Right lobe of liver (tissue), 6 donors: ENCODE data around the gene SH3GL1. TPM values are rescaled to one million over a fixed set of nuclear protein-coding genes. Genes with fewer than 3 reads are reported as not detected.

Experiments
- ATAC-seq, 4 donors: fragments of 200-7000 bp; cut with Tn5 transposase; one replicate each; pipeline ENCODE4 v1.9.1; 2020; ENCODE audit warnings: mild to moderate bottlenecking in 4 of 4, moderate library complexity in 4 of 4
- DNase-seq, 3 donors: peaks; one replicate each; pipeline ENCODE4 v3.0.0-alpha.2; 2020
- H3K27ac ChIP-seq, 3 donors: fragments of 200-600 bp; one replicate each; pipeline ENCODE4 v1.8.0; 2022
- H3K27me3 ChIP-seq, 2 donors: fragments of 200-600 bp; one replicate each; pipeline ENCODE4 v1.8.0; 2022
- H3K36me3 ChIP-seq, 4 donors: fragments of 200-600 bp; sonication (generic) in 1 of 4; one replicate each; pipeline versions ENCODE4 v1.5.1 to v1.8.0; 2017 to 2022; ENCODE audit warnings: control low read depth in 1 of 4
- H3K4me1 ChIP-seq, 4 donors: fragments of 200-600 bp; sonication (generic) in 1 of 4; one replicate each; pipeline versions ENCODE4 v1.5.1 to v1.8.0; 2017 to 2022; ENCODE audit warnings: control low read depth in 1 of 4
- H3K4me3 ChIP-seq, 3 donors: fragments of 200-600 bp; one replicate each; pipeline ENCODE4 v1.8.0; 2022
- H3K9me3 ChIP-seq, 4 donors: fragments of 200-600 bp; sonication (generic) in 1 of 4; one replicate each; pipeline versions ENCODE4 v1.5.1 to v1.8.0; 2017 to 2022; ENCODE audit warnings: control low read depth in 1 of 4
- CTCF ChIP-seq, 4 donors: fragments of 200-600 bp in 3 of 4; fragments of 450-650 bp in 1 of 4; IDR thresholded peaks; one replicate each; pipeline versions ENCODE4 v1.5.1 to v1.8.0; 2016 to 2022; ENCODE audit warnings: antibody characterized with exemption in 4 of 4, mild to moderate bottlenecking in 2 of 4
- POLR2A ChIP-seq: fragments of 450-650 bp; IDR thresholded peaks from one replicate; pipeline ENCODE4 v1.6.1; 2017; ENCODE audit warnings: antibody characterized with exemption, mild to moderate bottlenecking
- WGBS: methylation state at CpG from one replicate; pipeline ENCODE4 v1.1.6; 2018; ENCODE audit warnings: low coverage, low lambda C conversion rate; ENCODE audit not compliant: insufficient coverage; ENCODE audit errors: missing lambda C conversion rate; 5-methylcytosine and 5-hydroxymethylcytosine counted together
- intact Hi-C, 2 donors: fragments of 100-400 bp; cut with DNase I; formaldehyde crosslinking; loops; one replicate each; pipeline versions ENCODE4 v1.11.2 to v1.14.1; 2022
- total RNA-seq, 6 experiments: library from RNA; depleted of rRNA in 2 of 6; stranded (reverse); fragments of >200 nt in 2 of 6; fragmentation: NEBNext Ultra II Directional in 3 of 6; extraction: Animal tissue kit (Norgen Biotek cat#: 25700) in 3 of 6; gene quantifications; one replicate each; pipeline versions ENCODE4 v1.1.0 to v1.2.4, GENCODE V29; 2016 to 2023
- donor health status: DM: no; HTN: yes; CAD: no.
- donor health status: DM: no; HTN: no; CAD: no.
- donor health status: DM: no; HTN: no; CAD: no.
- donor health status: DM: no; HTN: yes; CAD: no.
- donor health status: DM: no; HTN: yes; CAD: no.

The SH3GL1 gene
- total RNA-seq, 6 experiments from 2014 or later: 22.6 to 47.7 (median 25.2) TPM

DNA sequence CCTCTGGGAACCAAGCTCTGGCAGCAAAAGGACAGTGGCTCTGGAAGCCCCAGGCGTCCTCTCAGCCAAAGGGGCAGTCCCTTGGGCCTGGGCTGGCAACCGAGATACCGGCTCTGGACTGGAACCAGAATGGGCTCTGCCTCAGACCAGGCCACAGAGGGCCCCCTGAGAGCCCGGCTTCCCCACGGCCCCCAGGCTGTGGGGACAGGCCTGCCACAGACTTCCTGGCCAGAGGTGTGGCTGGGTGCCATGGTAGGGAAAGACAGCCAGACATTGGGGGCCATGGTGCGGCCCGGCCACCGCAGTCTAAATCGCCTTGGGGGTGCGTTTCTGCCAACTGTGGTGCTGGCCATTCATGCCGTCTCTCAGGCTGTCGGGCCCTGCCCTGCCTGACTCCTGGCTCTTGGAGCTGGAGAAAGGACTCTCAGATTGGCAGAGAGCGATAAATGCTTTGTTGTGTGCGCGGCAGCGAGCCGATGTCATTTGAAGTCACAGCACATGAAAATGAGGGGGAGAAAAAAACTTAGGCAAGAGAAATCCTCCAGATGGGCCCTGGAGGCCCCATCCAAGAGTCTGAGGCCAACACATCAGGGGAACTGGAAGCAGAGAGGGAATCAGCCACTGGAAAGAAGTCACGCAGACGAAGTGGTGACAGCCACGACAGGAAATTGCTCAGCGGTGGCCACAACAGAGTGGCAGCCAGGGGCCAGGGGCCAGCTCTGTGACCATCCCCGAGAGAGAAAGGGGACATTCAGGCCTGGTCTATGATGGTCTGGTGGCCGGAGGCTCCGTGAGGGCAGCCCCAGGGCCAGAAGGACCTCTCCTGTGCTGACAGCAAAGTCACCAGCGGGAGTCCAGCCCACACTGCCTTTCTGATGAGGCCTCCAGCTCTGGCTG lies 26.5 kb downstream of the SH3GL1 start:
- ATAC-seq (peak; percentile 2 to 35 (median 14)), DNase-seq (peak in 1 of 3 donors; percentile 68)
- H3K27ac ChIP-seq: peak overlapping the region; percentile 52 to 79 (median 60)
- intact Hi-C loops: no loop called here
- H3K27me3 ChIP-seq: no peaks in the 10 kb centered on the region
- no peak overlapping the region for H3K4me3 ChIP-seq
- 68% methylated on average over 5 of the region's 25 CpGs for WGBS
- peaks cover 0 to 41% (median 13%) of the 10 kb centered on the region in 4 donors for H3K4me1 ChIP-seq
- TF ChIP-seq POLR2A: no peak
- TF ChIP-seq CTCF (IDR thresholded peaks at IDR 0.05): no peak
- peaks cover 0 to 6% (median 0%) of the 10 kb centered on the region in 4 donors for H3K36me3 ChIP-seq
- H3K9me3 ChIP-seq: no peaks in the 10 kb centered on the region

DNA sequence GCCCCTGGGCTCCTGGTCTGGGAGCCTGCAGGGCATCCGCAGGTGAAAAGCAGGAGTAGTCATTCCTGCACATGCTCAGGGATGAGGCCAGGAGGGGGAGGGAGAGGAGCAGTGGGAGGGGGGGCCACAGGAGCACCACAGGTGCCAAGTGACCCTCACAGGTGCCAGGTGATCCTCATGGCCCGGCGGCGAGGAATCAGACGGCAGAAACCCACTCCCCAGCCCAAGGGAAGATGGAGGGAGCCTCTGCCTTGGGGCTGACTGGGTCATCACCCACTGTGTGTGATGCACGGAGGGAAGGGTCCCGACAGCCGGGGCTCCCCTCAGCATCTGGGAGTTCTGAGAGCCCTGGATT lies 27.4 kb downstream of the SH3GL1 start:
- H3K27me3 ChIP-seq: no peaks in the 10 kb centered on the region
- intact Hi-C loops: no loop called here
- no peaks in the 10 kb centered on the region for H3K9me3 ChIP-seq
- H3K36me3 ChIP-seq: peaks cover 0 to 6% (median 0%) of the 10 kb centered on the region in 4 donors
- 69% methylated on average over 6 of the region's 8 CpGs for WGBS
- TF ChIP-seq CTCF (IDR thresholded peaks at IDR 0.05): no peak
- H3K27ac ChIP-seq: peak overlapping the region in 1 of 3 donors; percentile 79
- ATAC-seq (no peak), DNase-seq (no peak)
- H3K4me3 ChIP-seq: no peak overlapping the region
- H3K4me1 ChIP-seq: peaks cover 0 to 44% (median 13%) of the 10 kb centered on the region in 4 donors

- no peak for ATAC-seq
- Histone ChIP-seq H3K4me3 (no peak overlapping the region), H3K4me1 (peaks cover 0 to 44% (median 15%) of the 10 kb centered on the region in 4 donors), H3K27me3 (no peaks in the 10 kb centered on the region), H3K27ac (no peak overlapping the region), H3K36me3 (peaks cover 0 to 6% (median 0%) of the 10 kb centered on the region in 4 donors), H3K9me3 (no peaks in the 10 kb centered on the region)
- WGBS: 75% methylated on average over 16 of the region's 22 CpGs
- DNase-seq: no peak
- no peak for TF ChIP-seq POLR2A
- no peak for TF ChIP-seq CTCF (IDR thresholded peaks at IDR 0.05)
- intact Hi-C loops: no loop called here
Measured at GRCh38 chr19:4372165-4373012, 28.0 kb downstream of the SH3GL1 start.

DNA sequence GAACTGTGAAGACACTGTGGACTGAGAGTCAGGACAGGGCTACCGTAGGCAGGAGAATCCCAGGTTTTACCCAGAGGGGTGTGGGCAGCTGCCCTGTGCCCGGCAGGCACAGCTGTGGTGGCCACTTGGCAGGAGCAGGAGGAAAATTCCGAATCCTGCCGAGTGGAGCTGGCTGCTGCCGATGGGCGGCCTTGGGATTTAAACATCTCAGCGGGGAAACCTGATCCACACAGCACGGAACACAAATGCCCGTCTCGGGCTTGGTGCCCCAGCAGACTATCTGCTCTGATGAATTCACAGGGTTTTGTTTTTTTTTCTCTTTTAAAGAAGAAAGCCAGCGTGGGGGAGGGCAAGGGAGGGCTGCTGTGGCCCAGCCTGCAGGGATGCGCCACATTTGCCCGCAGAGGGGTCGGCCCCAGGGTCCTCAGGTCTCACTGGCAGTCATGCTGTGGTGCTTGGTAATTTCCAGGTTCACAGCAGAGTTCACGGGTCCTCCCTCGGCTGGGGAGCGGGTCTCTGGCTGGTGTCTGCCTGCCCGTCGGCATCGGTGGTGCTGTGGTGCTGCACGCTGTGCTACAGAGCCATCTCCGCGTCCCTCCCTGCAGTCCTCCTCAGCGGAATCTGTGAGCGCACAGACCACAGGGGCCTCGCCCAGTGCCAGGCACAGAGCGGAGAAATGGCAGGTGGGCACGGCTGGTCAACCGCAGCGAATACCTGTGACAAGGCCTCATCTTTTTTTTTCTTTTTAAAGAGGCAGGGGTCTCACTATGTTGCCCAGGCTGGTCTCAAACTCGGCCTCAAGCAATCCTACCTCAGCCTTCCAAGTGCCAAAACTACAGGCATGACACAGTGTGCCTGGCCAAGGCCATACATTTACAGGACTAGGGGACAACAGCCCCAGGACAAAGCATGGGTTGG lies 28.8 kb downstream of the SH3GL1 start:
- intact Hi-C loops: no loop called here
- Histone ChIP-seq H3K27me3 (no peaks in the 10 kb centered on the region), H3K4me3 (no peak overlapping the region), H3K4me1 (peaks cover 0 to 44% (median 15%) of the 10 kb centered on the region in 4 donors), H3K9me3 (no peaks in the 10 kb centered on the region), H3K27ac (no peak overlapping the region), H3K36me3 (peaks cover 0 to 6% (median 0%) of the 10 kb centered on the region in 4 donors)
- peak in 2 of 3 donors; percentile 19 to 52 for DNase-seq
- 76% methylated on average over 11 of the region's 31 CpGs for WGBS
- no peak for TF ChIP-seq CTCF (IDR thresholded peaks at IDR 0.05)
- no peak for TF ChIP-seq POLR2A
- ATAC-seq: no peak
